Body of pancreas (tissue), 4 donors: ENCODE measurements around the gene PKD2.

Experiments
- POLR2A ChIP-seq, 3 donors: fragments of 450-650 bp; IDR thresholded peaks; one replicate each; pipeline ENCODE4 v1.6.1; 2016; ENCODE audit warnings: antibody characterized with exemption in 3 of 3, mild to moderate bottlenecking in 2 of 3
- TF ChIP-seq, protein P1 (sequence below), 7 experiments: fragments of 450-650 bp in 4 of 7; fragments of 200-600 bp in 3 of 7; sonication (generic) in 3 of 7; IDR thresholded peaks; one replicate each; pipeline ENCODE4 v1.5.1; 2016 to 2019; ENCODE audit warnings: antibody characterized with exemption in 7 of 7

DNA sequence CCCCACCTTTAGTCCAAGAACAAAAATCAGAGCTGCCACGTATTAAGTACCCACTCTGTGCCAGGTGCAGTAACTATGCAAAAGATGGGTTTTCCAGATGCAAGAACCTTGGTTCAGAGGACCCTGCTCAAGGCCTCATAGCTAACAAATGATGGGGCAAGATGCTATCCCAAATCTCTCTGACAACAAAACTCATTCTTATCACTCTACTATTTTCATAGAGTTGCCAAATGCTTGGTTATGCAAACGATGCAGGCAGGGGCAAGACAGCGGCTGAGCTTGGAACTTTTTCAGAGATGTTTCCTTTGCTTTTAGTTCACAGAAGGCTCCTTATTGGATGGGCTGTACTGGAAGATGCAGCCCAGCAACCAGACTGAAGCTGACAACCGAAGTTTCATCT lies 30.5 kb downstream of the PKD2 start:
- TF ChIP-seq, protein P1, sequence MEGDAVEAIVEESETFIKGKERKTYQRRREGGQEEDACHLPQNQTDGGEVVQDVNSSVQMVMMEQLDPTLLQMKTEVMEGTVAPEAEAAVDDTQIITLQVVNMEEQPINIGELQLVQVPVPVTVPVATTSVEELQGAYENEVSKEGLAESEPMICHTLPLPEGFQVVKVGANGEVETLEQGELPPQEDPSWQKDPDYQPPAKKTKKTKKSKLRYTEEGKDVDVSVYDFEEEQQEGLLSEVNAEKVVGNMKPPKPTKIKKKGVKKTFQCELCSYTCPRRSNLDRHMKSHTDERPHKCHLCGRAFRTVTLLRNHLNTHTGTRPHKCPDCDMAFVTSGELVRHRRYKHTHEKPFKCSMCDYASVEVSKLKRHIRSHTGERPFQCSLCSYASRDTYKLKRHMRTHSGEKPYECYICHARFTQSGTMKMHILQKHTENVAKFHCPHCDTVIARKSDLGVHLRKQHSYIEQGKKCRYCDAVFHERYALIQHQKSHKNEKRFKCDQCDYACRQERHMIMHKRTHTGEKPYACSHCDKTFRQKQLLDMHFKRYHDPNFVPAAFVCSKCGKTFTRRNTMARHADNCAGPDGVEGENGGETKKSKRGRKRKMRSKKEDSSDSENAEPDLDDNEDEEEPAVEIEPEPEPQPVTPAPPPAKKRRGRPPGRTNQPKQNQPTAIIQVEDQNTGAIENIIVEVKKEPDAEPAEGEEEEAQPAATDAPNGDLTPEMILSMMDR (IDR thresholded peaks at IDR 0.05): no peak
- TF ChIP-seq POLR2A (IDR thresholded peaks at IDR 0.05): no peak
